HepG2 (cell line): ENCODE results near the gene CACNA1C.
A peak's percentile ranks its signal among the peaks of the same experiment; 100 is the strongest.

Source experiments
- EP300 ChIP-seq, 3 experiments: sonication (generic) in 1 of 3; formaldehyde crosslinking in 1 of 3; IDR thresholded peaks; 2 replicates each; pipeline versions ENCODE4 v1.5.1 to v1.6.1; 2011 to 2020; ENCODE audit warnings: low read depth in 2 of 3, low read length in 2 of 3, borderline replicate concordance in 1 of 3, improper control_type of control experiment in 1 of 3, mild to moderate bottlenecking in 1 of 3, missing genetic modification reagents in 1 of 3, moderate library complexity in 1 of 3
- ESRRA ChIP-seq: sonication (generic); formaldehyde crosslinking; IDR thresholded peaks from 2 replicates; pipeline ENCODE4 v1.5.1; 2020; ENCODE audit warnings: mild to moderate bottlenecking, low read depth, missing genetic modification reagents
- EZH2 ChIP-seq: conservative IDR thresholded peaks from 2 replicates; pipeline ENCODE4 v1.6.1; 2012; ENCODE audit warnings: mild to moderate bottlenecking, low read depth, low read length, moderate library complexity
- IKZF1 ChIP-seq: fragments of 450-650 bp; IDR thresholded peaks from 2 replicates; pipeline ENCODE4 v1.7.1; 2016
- POLR2A ChIP-seq, 2 experiments: IDR thresholded peaks; 2 replicates each; pipeline ENCODE4 v1.6.1; 2011; ENCODE audit warnings: low read depth in 2 of 2, low read length in 2 of 2, mild to moderate bottlenecking in 1 of 2, moderate library complexity in 1 of 2; ENCODE audit not compliant: insufficient read depth in 1 of 2
- POLR2AphosphoS5 ChIP-seq: IDR thresholded peaks from 2 replicates; pipeline ENCODE4 v1.6.1; 2012; ENCODE audit warnings: low read depth, low read length
- SP1 ChIP-seq, 2 experiments: fragments of 450-650 bp in 1 of 2; sonication (generic) in 1 of 2; formaldehyde crosslinking in 1 of 2; IDR thresholded peaks; 2 replicates each; pipeline versions ENCODE4 v1.4.0 to v1.6.1; 2016 to 2020; ENCODE audit warnings: missing genetic modification reagents in 1 of 2
- ZNF331 ChIP-seq: sonication (generic); formaldehyde crosslinking; IDR thresholded peaks from 2 replicates; pipeline ENCODE4 v1.4.0; 2020; ENCODE audit warnings: missing genetic modification reagents
- ZNF772 ChIP-seq: sonication (generic); formaldehyde crosslinking; IDR thresholded peaks from 2 replicates; pipeline ENCODE4 v1.5.0; 2020; ENCODE audit warnings: mild to moderate bottlenecking, missing genetic modification reagents
- ZNF850 ChIP-seq: sonication (generic); formaldehyde crosslinking; conservative IDR thresholded peaks from 2 replicates; pipeline ENCODE4 v1.9.0; 2021; ENCODE audit warnings: mild to moderate bottlenecking, missing genetic modification reagents
- ZSCAN31 ChIP-seq: sonication (generic); formaldehyde crosslinking; IDR thresholded peaks from 2 replicates; pipeline ENCODE4 v1.5.0; 2020; ENCODE audit warnings: low read depth, mild to moderate bottlenecking, missing genetic modification reagents
- TF ChIP-seq, protein P1 (sequence below): sonication (generic); formaldehyde crosslinking; IDR thresholded peaks from 2 replicates; pipeline ENCODE4 v1.5.0; 2020; ENCODE audit warnings: mild to moderate bottlenecking, missing genetic modification reagents, moderate library complexity
- TF ChIP-seq, protein P2 (sequence below): sonication (generic); formaldehyde crosslinking; IDR thresholded peaks from 2 replicates; pipeline ENCODE4 v1.4.0; 2020; ENCODE audit warnings: low read depth, missing genetic modification reagents
- TF ChIP-seq, protein P3 (sequence below): sonication (generic); formaldehyde crosslinking; conservative IDR thresholded peaks from 2 replicates; pipeline ENCODE4 v1.4.0; 2020; ENCODE audit warnings: missing genetic modification reagents

DNA sequence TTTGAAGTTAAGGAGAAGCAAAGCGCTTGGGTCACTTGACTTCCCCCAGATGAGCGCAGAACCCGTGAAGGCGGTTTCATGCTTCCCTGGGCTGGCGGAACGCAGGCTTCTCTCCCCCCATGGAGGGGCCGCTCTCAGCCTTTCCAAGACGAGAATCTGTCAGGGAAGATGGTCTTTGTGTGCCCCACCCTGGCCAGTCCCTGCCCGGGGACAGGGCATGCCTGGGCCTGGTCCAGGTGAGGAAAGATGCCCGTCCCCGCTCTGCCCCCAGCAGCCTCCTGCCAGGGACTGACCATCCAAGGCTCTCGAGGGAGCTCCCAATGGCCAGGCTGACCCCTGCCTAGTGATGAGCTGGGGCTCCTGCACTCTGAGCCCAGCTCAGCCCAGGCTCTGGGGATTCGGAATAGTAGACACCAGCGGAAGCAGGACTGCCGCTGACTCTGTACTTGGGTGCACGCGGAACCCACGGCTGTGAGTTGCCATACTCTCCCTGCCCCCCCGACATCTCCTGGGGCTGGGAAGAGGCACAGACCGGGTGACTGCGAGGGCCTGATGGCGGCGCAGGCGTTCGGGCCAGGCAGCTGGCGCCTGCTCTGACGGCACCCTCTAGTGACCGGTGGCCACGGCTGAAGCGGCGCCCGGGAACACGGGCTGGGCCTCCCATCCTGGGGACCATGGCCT is 599.8 kb downstream of the CACNA1C start:
- no peak for TF ChIP-seq POLR2AphosphoS5
- TF ChIP-seq, protein P1, sequence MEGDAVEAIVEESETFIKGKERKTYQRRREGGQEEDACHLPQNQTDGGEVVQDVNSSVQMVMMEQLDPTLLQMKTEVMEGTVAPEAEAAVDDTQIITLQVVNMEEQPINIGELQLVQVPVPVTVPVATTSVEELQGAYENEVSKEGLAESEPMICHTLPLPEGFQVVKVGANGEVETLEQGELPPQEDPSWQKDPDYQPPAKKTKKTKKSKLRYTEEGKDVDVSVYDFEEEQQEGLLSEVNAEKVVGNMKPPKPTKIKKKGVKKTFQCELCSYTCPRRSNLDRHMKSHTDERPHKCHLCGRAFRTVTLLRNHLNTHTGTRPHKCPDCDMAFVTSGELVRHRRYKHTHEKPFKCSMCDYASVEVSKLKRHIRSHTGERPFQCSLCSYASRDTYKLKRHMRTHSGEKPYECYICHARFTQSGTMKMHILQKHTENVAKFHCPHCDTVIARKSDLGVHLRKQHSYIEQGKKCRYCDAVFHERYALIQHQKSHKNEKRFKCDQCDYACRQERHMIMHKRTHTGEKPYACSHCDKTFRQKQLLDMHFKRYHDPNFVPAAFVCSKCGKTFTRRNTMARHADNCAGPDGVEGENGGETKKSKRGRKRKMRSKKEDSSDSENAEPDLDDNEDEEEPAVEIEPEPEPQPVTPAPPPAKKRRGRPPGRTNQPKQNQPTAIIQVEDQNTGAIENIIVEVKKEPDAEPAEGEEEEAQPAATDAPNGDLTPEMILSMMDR = 0 out of 2 replicates have a peak, but pooled peaks have one; percentile 11
- no peak for TF ChIP-seq EZH2
- no peak for TF ChIP-seq ZNF772
- TF ChIP-seq ZNF850 (CRISPR knock-in tag) = no peak
- no peak for TF ChIP-seq ESRRA (CRISPR knock-in tag)
- TF ChIP-seq, protein P2, sequence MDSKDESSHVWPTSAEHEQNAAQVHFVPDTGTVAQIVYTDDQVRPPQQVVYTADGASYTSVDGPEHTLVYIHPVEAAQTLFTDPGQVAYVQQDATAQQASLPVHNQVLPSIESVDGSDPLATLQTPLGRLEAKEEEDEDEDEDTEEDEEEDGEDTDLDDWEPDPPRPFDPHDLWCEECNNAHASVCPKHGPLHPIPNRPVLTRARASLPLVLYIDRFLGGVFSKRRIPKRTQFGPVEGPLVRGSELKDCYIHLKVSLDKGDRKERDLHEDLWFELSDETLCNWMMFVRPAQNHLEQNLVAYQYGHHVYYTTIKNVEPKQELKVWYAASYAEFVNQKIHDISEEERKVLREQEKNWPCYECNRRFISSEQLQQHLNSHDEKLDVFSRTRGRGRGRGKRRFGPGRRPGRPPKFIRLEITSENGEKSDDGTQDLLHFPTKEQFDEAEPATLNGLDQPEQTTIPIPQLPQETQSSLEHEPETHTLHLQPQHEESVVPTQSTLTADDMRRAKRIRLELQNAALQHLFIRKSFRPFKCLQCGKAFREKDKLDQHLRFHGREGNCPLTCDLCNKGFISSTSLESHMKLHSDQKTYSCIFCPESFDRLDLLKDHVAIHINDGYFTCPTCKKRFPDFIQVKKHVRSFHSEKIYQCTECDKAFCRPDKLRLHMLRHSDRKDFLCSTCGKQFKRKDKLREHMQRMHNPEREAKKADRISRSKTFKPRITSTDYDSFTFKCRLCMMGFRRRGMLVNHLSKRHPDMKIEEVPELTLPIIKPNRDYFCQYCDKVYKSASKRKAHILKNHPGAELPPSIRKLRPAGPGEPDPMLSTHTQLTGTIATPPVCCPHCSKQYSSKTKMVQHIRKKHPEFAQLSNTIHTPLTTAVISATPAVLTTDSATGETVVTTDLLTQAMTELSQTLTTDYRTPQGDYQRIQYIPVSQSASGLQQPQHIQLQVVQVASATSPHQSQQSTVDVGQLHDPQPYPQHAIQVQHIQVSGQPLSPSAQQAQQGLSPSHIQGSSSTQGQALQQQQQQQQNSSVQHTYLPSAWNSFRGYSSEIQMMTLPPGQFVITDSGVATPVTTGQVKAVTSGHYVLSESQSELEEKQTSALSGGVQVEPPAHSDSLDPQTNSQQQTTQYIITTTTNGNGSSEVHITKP (CRISPR knock-in tag) = no peak
- no peak for TF ChIP-seq POLR2A (IDR thresholded peaks at IDR 0.05; ENCODE audit: insufficient read depth in 1 of 2, low read depth in 2 of 2, low read length in 2 of 2)
- TF ChIP-seq ZSCAN31 (CRISPR knock-in tag) = no peak
- no peak for TF ChIP-seq IKZF1
- TF ChIP-seq SP1 (IDR thresholded peaks at IDR 0.05) = no peak
- no peak for TF ChIP-seq SP1 (CRISPR knock-in tag; IDR thresholded peaks at IDR 0.05)
- TF ChIP-seq, protein P3, sequence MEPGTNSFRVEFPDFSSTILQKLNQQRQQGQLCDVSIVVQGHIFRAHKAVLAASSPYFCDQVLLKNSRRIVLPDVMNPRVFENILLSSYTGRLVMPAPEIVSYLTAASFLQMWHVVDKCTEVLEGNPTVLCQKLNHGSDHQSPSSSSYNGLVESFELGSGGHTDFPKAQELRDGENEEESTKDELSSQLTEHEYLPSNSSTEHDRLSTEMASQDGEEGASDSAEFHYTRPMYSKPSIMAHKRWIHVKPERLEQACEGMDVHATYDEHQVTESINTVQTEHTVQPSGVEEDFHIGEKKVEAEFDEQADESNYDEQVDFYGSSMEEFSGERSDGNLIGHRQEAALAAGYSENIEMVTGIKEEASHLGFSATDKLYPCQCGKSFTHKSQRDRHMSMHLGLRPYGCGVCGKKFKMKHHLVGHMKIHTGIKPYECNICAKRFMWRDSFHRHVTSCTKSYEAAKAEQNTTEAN (CRISPR knock-in tag) = no peak
- no peak for TF ChIP-seq EP300 (IDR thresholded peaks at IDR 0.05; ENCODE audit: low read depth in 2 of 2, low read length in 2 of 2)
- no peak for TF ChIP-seq EP300 (CRISPR knock-in tag; IDR thresholded peaks at IDR 0.05; ENCODE audit: borderline replicate concordance)
- no peak for TF ChIP-seq ZNF331 (CRISPR knock-in tag)
